NCI-H2196 (cell line): ENCODE results near the gene ACTR5.

Experiments used
- DNase-seq: peaks from one replicate; lab custom pipeline; 2025; ENCODE audit not compliant: unreplicated experiment; lab: John Stamatoyannopoulos, UW

The ACTR5 gene

DNA sequence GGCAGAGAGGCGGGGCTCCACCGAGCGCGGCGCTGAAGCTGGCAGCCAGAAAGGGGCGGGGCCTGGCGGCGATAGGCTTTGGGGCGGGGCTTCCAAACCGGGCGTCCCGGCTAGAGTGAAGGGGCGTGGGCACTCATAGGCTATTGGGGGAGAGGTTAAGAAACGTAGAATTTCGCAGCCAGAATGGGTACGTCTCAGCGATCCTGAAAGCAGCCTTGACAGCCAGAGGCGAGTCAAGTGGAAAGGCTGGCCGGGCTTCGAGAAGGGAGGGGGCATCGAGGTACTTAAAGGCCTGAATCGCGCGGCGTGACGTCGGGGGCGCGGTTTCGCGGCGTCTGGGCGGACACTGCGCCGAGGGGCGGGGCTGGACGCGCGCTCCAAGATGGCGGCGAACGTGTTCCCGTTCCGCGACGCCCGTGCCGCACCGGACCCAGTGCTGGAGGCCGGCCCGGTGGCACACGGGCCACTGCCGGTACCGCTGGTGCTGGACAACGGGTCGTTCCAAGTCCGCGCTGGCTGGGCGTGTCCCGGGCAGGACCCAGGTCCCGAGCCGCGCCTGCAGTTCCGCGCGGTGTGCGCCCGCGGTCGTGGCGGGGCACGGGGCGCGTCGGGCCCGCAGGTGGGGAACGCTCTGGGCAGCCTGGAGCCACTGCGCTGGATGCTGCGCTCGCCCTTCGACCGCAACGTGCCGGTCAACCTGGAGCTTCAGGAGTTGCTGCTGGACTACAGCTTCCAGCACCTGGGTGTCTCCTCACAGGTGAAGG, at the start of gene ACTR5:
Gene ACTR5, plus strand, starts transcription at position 364 of the 764 bp plus-strand sequence. Its CDS starts 19 bp downstream, at position 383.
- DNase-seq = peak; percentile 94

DNA sequence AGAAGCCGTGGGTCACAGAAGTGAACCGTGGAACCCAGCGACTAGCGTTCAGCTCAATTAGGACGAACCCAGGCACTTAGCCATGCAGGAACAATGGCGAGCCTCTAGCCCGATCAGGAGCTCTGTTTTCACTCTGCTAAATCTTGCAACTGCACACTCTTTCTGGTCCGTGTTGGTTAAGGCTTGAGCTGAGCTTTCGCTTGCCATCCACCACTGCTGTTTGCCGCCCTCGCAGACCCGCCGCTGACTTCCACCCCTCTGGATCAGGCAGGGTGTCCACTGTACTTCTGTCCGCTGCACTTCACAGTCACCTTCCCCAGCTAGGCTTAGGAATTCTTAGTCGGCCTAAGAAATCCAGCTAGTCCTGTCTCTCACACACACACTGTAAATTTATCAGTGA, 49.7 kb upstream of the ACTR5 start:
- DNase-seq = no peak

GRCh38 chr20:38700141-38700540, 48.1 kb upstream of the ACTR5 start:
- DNase-seq = no peak

- no peak for DNase-seq
These were observed 47.3 kb upstream of the ACTR5 start for GRCh38 chr20:38700926-38701325.

DNA sequence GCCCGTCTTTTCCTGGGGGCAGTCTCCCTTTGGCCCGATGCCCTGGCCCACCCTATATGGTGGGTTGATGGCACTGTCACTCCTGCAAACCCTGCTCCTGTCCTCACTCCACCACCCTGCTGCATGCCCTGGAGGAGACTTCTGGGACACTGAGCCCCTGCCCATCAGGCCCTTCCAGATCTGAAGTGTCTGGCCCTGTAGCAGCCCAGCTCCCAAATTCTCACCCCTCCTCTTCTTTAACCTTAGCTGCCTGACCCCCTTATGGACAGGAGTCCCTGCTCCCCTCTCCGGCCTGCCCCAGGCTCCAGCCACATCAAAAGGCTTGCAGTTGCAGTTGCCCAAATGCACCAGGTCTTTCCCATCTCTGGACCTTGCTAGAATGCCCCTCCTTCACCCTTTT, 44.7 kb upstream of the ACTR5 start:
- DNase-seq = no peak

DNA sequence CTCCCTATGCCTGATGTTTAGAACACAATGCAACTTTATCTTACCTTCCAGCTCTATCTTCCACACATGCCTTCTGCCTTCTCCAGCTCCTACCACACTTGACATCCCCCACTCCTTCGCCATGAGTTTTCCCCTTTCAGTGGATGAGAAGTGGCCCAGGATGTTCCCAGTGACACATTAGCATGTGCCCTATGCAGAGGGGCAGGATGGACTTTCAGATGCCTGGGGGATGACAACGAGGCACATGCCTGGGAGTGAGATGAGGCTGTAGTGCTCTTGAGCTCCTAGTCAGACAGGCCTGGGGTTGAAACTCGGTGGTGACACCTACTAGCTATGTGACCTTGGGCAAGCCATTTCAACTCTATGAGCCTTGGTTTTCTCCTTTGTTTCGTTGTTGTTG, 44.1 kb upstream of the ACTR5 start:
- DNase-seq = no peak

DNA sequence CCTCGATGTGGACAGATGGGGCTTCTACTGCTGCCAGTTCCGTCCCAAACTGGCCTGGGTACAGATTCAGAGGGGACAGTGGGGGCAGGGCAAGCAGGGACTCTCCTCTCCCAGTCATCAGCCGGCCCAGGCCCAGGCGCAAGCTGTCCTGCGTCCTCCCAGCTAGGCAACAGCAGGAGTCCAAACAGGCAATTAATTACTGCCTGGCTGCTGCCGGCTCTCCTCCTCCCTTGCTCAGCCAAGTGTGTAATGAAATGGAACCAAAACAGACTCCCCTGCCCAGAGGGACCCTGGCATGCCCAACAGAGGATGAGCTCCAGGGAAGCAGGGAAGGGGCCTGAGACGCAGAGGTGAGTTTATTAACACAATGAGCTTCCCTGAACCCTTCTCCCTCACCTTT, 41.8 kb upstream of the ACTR5 start:
- no peak for DNase-seq

DNA sequence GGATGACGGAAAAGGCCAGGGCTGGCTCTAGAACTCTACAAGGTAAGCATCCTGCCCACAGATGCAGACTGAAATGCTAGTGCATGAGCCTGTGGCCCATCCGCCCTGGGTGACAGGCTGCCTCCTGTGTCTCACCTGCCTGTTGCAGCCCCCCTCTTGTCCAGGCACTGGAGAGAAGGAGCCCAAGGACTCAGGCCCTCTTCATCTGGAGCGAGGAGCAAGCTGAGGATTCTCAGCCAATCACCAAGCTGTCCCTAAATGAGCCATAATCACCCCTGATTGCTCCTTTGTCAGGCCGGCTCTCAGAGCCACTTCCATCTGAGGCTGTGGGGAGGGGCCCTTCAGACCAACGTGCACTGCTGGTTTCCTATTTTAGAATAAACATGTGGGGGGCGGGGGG, 34.0 kb upstream of the ACTR5 start:
- DNase-seq = no peak

DNA sequence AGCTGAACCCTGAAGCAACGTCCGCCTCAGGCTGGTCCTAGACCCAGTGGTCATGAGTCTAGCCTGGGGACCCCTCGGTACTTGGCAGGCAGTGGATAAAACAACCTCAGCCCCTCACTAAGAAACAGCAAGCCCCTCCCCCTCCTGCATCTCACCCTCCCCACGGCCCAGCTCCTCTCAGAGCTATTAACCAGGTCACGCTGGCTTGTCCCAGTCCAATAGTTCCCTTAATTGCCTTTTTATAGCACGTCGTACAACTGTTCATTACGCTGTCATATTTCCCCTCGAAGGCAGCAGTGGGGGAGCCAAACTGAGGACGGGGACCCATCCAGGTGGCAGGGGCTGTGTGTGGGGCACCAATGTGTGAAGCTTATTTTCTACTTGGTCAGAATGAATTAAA, 32.6 kb upstream of the ACTR5 start:
- DNase-seq = no peak

- no peak for DNase-seq
These were observed 25.6 kb upstream of the ACTR5 start for GRCh38 chr20:38722683-38723016.

- no peak for DNase-seq
These were observed 25.0 kb upstream of the ACTR5 start for GRCh38 chr20:38723017-38723847.

- DNase-seq = no peak
These were observed 24.2 kb upstream of the ACTR5 start, which contains the start of gene SLC32A1 for GRCh38 chr20:38723848-38724625. TSS of gene SLC32A1 (plus strand) at chr20:38724486. CDS start at chr20:38724725, 239 bp downstream.

- no peak for DNase-seq
These were observed 23.6 kb upstream of the ACTR5 start for GRCh38 chr20:38724626-38725147.

- no peak for DNase-seq
These were observed 22.9 kb upstream of the ACTR5 start for GRCh38 chr20:38725148-38725901.

- no peak for DNase-seq
These were observed 22.1 kb upstream of the ACTR5 start for GRCh38 chr20:38725931-38726803.

DNA sequence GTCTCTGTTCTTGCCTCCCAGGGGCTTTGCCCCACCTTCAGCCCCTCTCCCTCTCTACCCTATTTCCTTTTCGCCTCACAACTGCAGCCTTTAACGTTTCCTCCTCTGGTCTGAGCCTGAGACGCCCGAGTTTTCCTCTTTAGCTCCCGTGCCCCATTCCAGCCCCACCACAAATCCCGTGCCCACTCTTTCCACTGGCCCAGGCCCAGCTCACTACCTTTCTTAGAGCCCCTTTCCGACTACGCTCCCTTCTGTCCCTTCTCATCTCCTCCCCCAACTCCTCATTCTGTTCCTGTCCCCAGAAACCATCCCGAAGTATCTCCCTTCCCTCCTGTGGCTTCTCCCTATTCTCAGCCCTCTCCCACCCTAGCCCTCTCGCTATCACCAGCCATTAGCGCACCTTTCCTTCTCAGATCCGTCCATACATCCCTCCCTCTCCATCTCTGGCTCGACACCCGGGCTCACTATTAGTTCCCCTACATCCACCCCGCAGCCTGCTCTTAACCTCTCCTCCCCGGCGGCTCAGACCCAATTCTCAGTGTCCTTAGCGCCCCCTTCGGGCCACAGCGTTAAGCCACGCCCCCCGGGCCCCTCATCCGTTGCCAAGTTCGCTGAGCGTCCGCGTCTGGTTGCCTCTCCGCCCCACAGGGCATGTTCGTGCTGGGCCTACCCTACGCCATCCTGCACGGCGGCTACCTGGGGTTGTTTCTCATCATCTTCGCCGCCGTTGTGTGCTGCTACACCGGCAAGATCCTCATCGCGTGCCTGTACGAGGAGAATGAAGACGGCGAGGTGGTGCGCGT, 21.3 kb upstream of the ACTR5 start:
- no peak for DNase-seq

GRCh38 chr20:38727607-38728190, 20.6 kb upstream of the ACTR5 start:
- DNase-seq = no peak

GRCh38 chr20:38728191-38728781, 20.0 kb upstream of the ACTR5 start:
- no peak for DNase-seq
